ENCODE results near the gene TMEM213.
A peak's percentile ranks its signal among the peaks of the same experiment; 100 is the strongest.

The TMEM213 gene

GRCh38 chr7:138878051-138878450, 80.3 kb downstream of the TMEM213 start:
- DNase-seq, result no peak

GRCh38 chr7:138878856-138879255, 81.1 kb downstream of the TMEM213 start:
- DNase-seq, result no peak

GRCh38 chr7:138879356-138879755, 81.6 kb downstream of the TMEM213 start:
- no peak for DNase-seq

GRCh38 chr7:138880881-138881578, 83.2 kb downstream of the TMEM213 start:
- DNase-seq, result no peak

- no peak for DNase-seq
Observed at GRCh38 chr7:138881579-138882188, 83.9 kb downstream of the TMEM213 start.

GRCh38 chr7:138882249-138882648, 84.5 kb downstream of the TMEM213 start:
- no peak for DNase-seq

GRCh38 chr7:138885383-138886147, 87.8 kb downstream of the TMEM213 start:
- no peak for DNase-seq

GRCh38 chr7:138886501-138886917, 88.7 kb downstream of the TMEM213 start:
- DNase-seq, result peak; percentile 81

- no peak for DNase-seq
Observed at GRCh38 chr7:138887085-138887710, 89.4 kb downstream of the TMEM213 start.
